GM19328 (cell line): ENCODE data around the gene SYMPK.
"Not testable (repeated sequence)": the region's sequence is repeated elsewhere in the genome, so short reads cannot be mapped to it uniquely, and the experiment has no call there.

Experiments used
- ATAC-seq: cut with Tn5 transposase; IDR thresholded peaks from one replicate; pipeline ENCODE4 v1.9.1; 2021; ENCODE audit warnings: mild to moderate bottlenecking, moderate library complexity; ENCODE audit not compliant: unreplicated experiment

SYMPK gene

GRCh38 chr19:45870798-45871197 lies 7.9 kb upstream of the SYMPK start:
- no peak for ATAC-seq

- not testable (repeated sequence) for ATAC-seq
These were observed 4.3 kb upstream of the SYMPK start for GRCh38 chr19:45867241-45867640.

GRCh38 chr19:45866400-45867176 lies 3.6 kb upstream of the SYMPK start:
- ATAC-seq: no peak

GRCh38 chr19:45865269-45865948 lies 2.5 kb upstream of the SYMPK start:
- no peak for ATAC-seq

- ATAC-seq: no peak
These were observed 1.7 kb upstream of the SYMPK start for GRCh38 chr19:45864629-45865082.

- no peak for ATAC-seq
These were observed 1.1 kb upstream of the SYMPK start, which contains the start of gene FOXA3 for GRCh38 chr19:45863840-45864628. TSS of gene FOXA3 (plus strand) at chr19:45864326. CDS start at chr19:45864457, 131 bp downstream.

- ATAC-seq: no peak
These were observed 440 bp upstream of the SYMPK start for GRCh38 chr19:45863335-45863839.

GRCh38 chr19:45862271-45862563 lies 730 bp downstream of the SYMPK start:
- no peak for ATAC-seq

GRCh38 chr19:45860359-45861259 lies 2.3 kb downstream of the SYMPK start:
- no peak for ATAC-seq

GRCh38 chr19:45854167-45854778 lies 8.7 kb downstream of the SYMPK start:
- ATAC-seq: no peak

- ATAC-seq: no peak
These were observed 10.0 kb downstream of the SYMPK start for GRCh38 chr19:45852983-45853382.

GRCh38 chr19:45852145-45852750 lies 10.7 kb downstream of the SYMPK start:
- no peak for ATAC-seq

GRCh38 chr19:45848922-45849321 lies 14.0 kb downstream of the SYMPK start:
- no peak for ATAC-seq

- no peak for ATAC-seq
These were observed 15.3 kb downstream of the SYMPK start for GRCh38 chr19:45847663-45848062.

- no peak for ATAC-seq
These were observed 20.7 kb downstream of the SYMPK start for GRCh38 chr19:45842198-45842597.

GRCh38 chr19:45834970-45835369 lies 28.0 kb downstream of the SYMPK start:
- no peak for ATAC-seq

- ATAC-seq: no peak
These were observed 34.0 kb downstream of the SYMPK start for GRCh38 chr19:45828945-45829344.

- no peak for ATAC-seq
These were observed 34.4 kb downstream of the SYMPK start for GRCh38 chr19:45828523-45828922.

GRCh38 chr19:45827459-45828093 lies 35.4 kb downstream of the SYMPK start:
- no peak for ATAC-seq
